Adrenal gland (tissue), 5 donors: Measurements from ENCODE around the gene AP1S3.

Source experiments
- POLR2A ChIP-seq, 2 donors: fragments of 450-650 bp; IDR thresholded peaks; one replicate each; pipeline ENCODE4 v1.6.1; 2017; ENCODE audit warnings: antibody characterized with exemption in 2 of 2, mild to moderate bottlenecking in 2 of 2, moderate library complexity in 1 of 2
- TF ChIP-seq, protein P1 (sequence below), 6 experiments: fragments of 450-650 bp in 4 of 6; fragments of 200-600 bp in 2 of 6; sonication (generic) in 1 of 6; IDR thresholded peaks; 1 replicate in 5 of 6; 2 replicates in 1 of 6; pipeline versions ENCODE4 v1.5.1 to v1.8.0; 2016 to 2021; ENCODE audit warnings: antibody characterized with exemption in 6 of 6, mild to moderate bottlenecking in 2 of 6, moderate library complexity in 1 of 6
- donor health status: DM: no; HTN: no; CAD: no.

- TF ChIP-seq POLR2A (IDR thresholded peaks at IDR 0.05) = no peak
- TF ChIP-seq, protein P1, sequence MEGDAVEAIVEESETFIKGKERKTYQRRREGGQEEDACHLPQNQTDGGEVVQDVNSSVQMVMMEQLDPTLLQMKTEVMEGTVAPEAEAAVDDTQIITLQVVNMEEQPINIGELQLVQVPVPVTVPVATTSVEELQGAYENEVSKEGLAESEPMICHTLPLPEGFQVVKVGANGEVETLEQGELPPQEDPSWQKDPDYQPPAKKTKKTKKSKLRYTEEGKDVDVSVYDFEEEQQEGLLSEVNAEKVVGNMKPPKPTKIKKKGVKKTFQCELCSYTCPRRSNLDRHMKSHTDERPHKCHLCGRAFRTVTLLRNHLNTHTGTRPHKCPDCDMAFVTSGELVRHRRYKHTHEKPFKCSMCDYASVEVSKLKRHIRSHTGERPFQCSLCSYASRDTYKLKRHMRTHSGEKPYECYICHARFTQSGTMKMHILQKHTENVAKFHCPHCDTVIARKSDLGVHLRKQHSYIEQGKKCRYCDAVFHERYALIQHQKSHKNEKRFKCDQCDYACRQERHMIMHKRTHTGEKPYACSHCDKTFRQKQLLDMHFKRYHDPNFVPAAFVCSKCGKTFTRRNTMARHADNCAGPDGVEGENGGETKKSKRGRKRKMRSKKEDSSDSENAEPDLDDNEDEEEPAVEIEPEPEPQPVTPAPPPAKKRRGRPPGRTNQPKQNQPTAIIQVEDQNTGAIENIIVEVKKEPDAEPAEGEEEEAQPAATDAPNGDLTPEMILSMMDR (IDR thresholded peaks at IDR 0.05) = no peak
These were observed 53.1 kb downstream of the AP1S3 start for GRCh38 chr2:223784221-223784772.
